T-helper 17 cell (primary cell): Measurements from ENCODE around the gene PRKAG1. TPM values are rescaled to one million over a fixed set of nuclear protein-coding genes. Genes with fewer than 3 reads are reported as not detected.

Source experiments
- ATAC-seq: fragments of 150-1000 bp; cut with Tn5 transposase; 2 replicates; pipeline ENCODE4 v1.10.0; 2021; ENCODE audit warnings: mild to moderate bottlenecking, moderate library complexity
- DNase-seq, 3 donors: peaks; one replicate each; pipeline versions ENCODE4 v3.0.0 to v3.0.0-alpha.2; 2020 to 2021
- H3K9me3 ChIP-seq: one replicate; pipeline ENCODE4 v1.7.0; 2013; ENCODE audit warnings: low read length, mild to moderate bottlenecking; ENCODE audit not compliant: control insufficient read depth, poor library complexity, severe bottlenecking
- H3K27ac Mint-ChIP-seq: one replicate; pipeline ENCODE4 v1.8.0; 2022; ENCODE audit warnings: mild to moderate bottlenecking, moderate library complexity, mixed read lengths
- H3K27me3 Mint-ChIP-seq: one replicate; pipeline ENCODE4 v1.8.0; 2022; ENCODE audit warnings: mixed read lengths
- H3K36me3 Mint-ChIP-seq: one replicate; pipeline ENCODE4 v1.8.0; 2022; ENCODE audit warnings: low read depth, mixed read lengths
- H3K4me1 Mint-ChIP-seq: one replicate; pipeline ENCODE4 v1.8.0; 2022; ENCODE audit warnings: mild to moderate bottlenecking, mixed read lengths
- H3K4me3 Mint-ChIP-seq: one replicate; pipeline ENCODE4 v1.8.0; 2022; ENCODE audit warnings: mild to moderate bottlenecking, moderate library complexity, mixed read lengths
- total RNA-seq, 4 donors: library from RNA in 2 of 4; stranded (reverse) in 2 of 4; gene quantifications; one replicate each; pipeline ENCODE4 v1.2.3 and lab custom pipeline; 2022 to 2026

PRKAG1 gene
- total RNA-seq, 2 donors from 2014 or later = 41.4 to 47.7 TPM

GRCh38 chr12:49055092-49055491 lies 36.5 kb upstream of the PRKAG1 start:
- Mint-ChIP-seq H3K36me3 (peaks cover 21% of the 10 kb centered on the region), H3K27ac (peak overlapping the region; percentile 96), H3K4me1 (peaks cover 58% of the 10 kb centered on the region)

GRCh38 chr12:49054524-49054923 lies 35.9 kb upstream of the PRKAG1 start:
- no peaks in the 10 kb centered on the region for H3K9me3 ChIP-seq
- no peaks in the 10 kb centered on the region for H3K27me3 Mint-ChIP-seq
- peaks cover 58% of the 10 kb centered on the region for H3K4me1 Mint-ChIP-seq
- no peak for ATAC-seq
- no peak for DNase-seq
- H3K27ac Mint-ChIP-seq = peak overlapping the region; percentile 32
- H3K36me3 Mint-ChIP-seq = peaks cover 21% of the 10 kb centered on the region
- H3K4me3 Mint-ChIP-seq = peak overlapping the region; percentile 39

More at GRCh38 chr12:49055092-49055491, 36.5 kb upstream of the PRKAG1 start:
- ATAC-seq (no peak), DNase-seq (no peak)
- peak overlapping the region; percentile 39 for H3K4me3 Mint-ChIP-seq
- no peaks in the 10 kb centered on the region for H3K9me3 ChIP-seq
- no peaks in the 10 kb centered on the region for H3K27me3 Mint-ChIP-seq

- Mint-ChIP-seq H3K4me1 (peaks cover 55% of the 10 kb centered on the region), H3K36me3 (peaks cover 21% of the 10 kb centered on the region)
These were observed 35.5 kb upstream of the PRKAG1 start for GRCh38 chr12:49054096-49054495.

GRCh38 chr12:49052451-49053208 lies 34.1 kb upstream of the PRKAG1 start:
- H3K4me1 Mint-ChIP-seq = peaks cover 41% of the 10 kb centered on the region
- no peak overlapping the region for H3K4me3 Mint-ChIP-seq
- peak overlapping the region; percentile 63 for H3K27ac Mint-ChIP-seq
- peaks cover 21% of the 10 kb centered on the region for H3K36me3 Mint-ChIP-seq
- no peaks in the 10 kb centered on the region for H3K27me3 Mint-ChIP-seq
- DNase-seq (no peak), ATAC-seq (no peak)
- no peaks in the 10 kb centered on the region for H3K9me3 ChIP-seq

More at GRCh38 chr12:49054096-49054495, 35.5 kb upstream of the PRKAG1 start:
- H3K27ac Mint-ChIP-seq = peak overlapping the region; percentile 32
- H3K4me3 Mint-ChIP-seq = no peak overlapping the region
- H3K9me3 ChIP-seq = no peaks in the 10 kb centered on the region
- H3K27me3 Mint-ChIP-seq = no peaks in the 10 kb centered on the region
- DNase-seq (no peak), ATAC-seq (no peak)

GRCh38 chr12:49051777-49052438 lies 33.3 kb upstream of the PRKAG1 start:
- Mint-ChIP-seq H3K27me3 (no peaks in the 10 kb centered on the region), H3K4me1 (peaks cover 34% of the 10 kb centered on the region), H3K27ac (peak overlapping the region; percentile 63), H3K36me3 (peaks cover 21% of the 10 kb centered on the region), H3K4me3 (no peak overlapping the region)
- ATAC-seq = no peak
- H3K9me3 ChIP-seq = no peaks in the 10 kb centered on the region
- no peak for DNase-seq

- ATAC-seq (no peak), DNase-seq (no peak)
- Mint-ChIP-seq H3K4me1 (peaks cover 29% of the 10 kb centered on the region), H3K36me3 (peaks cover 21% of the 10 kb centered on the region), H3K27ac (peak overlapping the region; percentile 63), H3K4me3 (no peak overlapping the region), H3K27me3 (no peaks in the 10 kb centered on the region)
- no peaks in the 10 kb centered on the region for H3K9me3 ChIP-seq
These were observed 32.8 kb upstream of the PRKAG1 start for GRCh38 chr12:49051373-49051764.

- no peak for ATAC-seq
- H3K4me1 Mint-ChIP-seq = peaks cover 22% of the 10 kb centered on the region
- H3K9me3 ChIP-seq = no peaks in the 10 kb centered on the region
- H3K4me3 Mint-ChIP-seq = no peak overlapping the region
- no peak for DNase-seq
- H3K27ac Mint-ChIP-seq = no peak overlapping the region
- peaks cover 19% of the 10 kb centered on the region for H3K36me3 Mint-ChIP-seq
- H3K27me3 Mint-ChIP-seq = no peaks in the 10 kb centered on the region
These were observed 32.2 kb upstream of the PRKAG1 start for GRCh38 chr12:49050507-49051372.

- Mint-ChIP-seq H3K36me3 (peaks cover 18% of the 10 kb centered on the region), H3K4me3 (no peak overlapping the region), H3K27ac (no peak overlapping the region), H3K4me1 (peaks cover 13% of the 10 kb centered on the region), H3K27me3 (no peaks in the 10 kb centered on the region)
- H3K9me3 ChIP-seq = no peaks in the 10 kb centered on the region
- ATAC-seq (no peak), DNase-seq (no peak)
These were observed 31.1 kb upstream of the PRKAG1 start for GRCh38 chr12:49049566-49050224.

- Mint-ChIP-seq H3K27ac (no peak overlapping the region), H3K36me3 (peaks cover 17% of the 10 kb centered on the region), H3K27me3 (no peaks in the 10 kb centered on the region)
These were observed 30.4 kb upstream of the PRKAG1 start for GRCh38 chr12:49048953-49049352.

GRCh38 chr12:49046129-49046895 lies 27.7 kb upstream of the PRKAG1 start:
- H3K9me3 ChIP-seq = no peaks in the 10 kb centered on the region
- Mint-ChIP-seq H3K4me1 (peaks cover 7% of the 10 kb centered on the region), H3K27ac (no peak overlapping the region), H3K27me3 (no peaks in the 10 kb centered on the region), H3K4me3 (no peak overlapping the region), H3K36me3 (peaks cover 13% of the 10 kb centered on the region)
- ATAC-seq = no peak
- DNase-seq = no peak

More at GRCh38 chr12:49048953-49049352, 30.4 kb upstream of the PRKAG1 start:
- ATAC-seq (no peak), DNase-seq (no peak)
- H3K9me3 ChIP-seq = no peaks in the 10 kb centered on the region
- H3K4me1 Mint-ChIP-seq = peaks cover 8% of the 10 kb centered on the region
- no peak overlapping the region for H3K4me3 Mint-ChIP-seq

GRCh38 chr12:49044660-49045059 lies 26.1 kb upstream of the PRKAG1 start:
- H3K27me3 Mint-ChIP-seq = no peaks in the 10 kb centered on the region
- H3K36me3 Mint-ChIP-seq = peaks cover 6% of the 10 kb centered on the region
- H3K4me1 Mint-ChIP-seq = peaks cover 6% of the 10 kb centered on the region
- H3K9me3 ChIP-seq = no peaks in the 10 kb centered on the region
- peak overlapping the region; percentile 53 for H3K27ac Mint-ChIP-seq
- no peak for ATAC-seq
- no peak overlapping the region for H3K4me3 Mint-ChIP-seq
- DNase-seq = no peak

GRCh38 chr12:49043856-49044258 lies 25.3 kb upstream of the PRKAG1 start:
- no peaks in the 10 kb centered on the region for H3K27me3 Mint-ChIP-seq
- peak; percentile 66 to 82 (median 67) for DNase-seq
- peaks cover 7% of the 10 kb centered on the region for H3K4me1 Mint-ChIP-seq
- H3K4me3 Mint-ChIP-seq = no peak overlapping the region
- H3K36me3 Mint-ChIP-seq = peaks cover 7% of the 10 kb centered on the region
- H3K9me3 ChIP-seq = no peaks in the 10 kb centered on the region
- ATAC-seq = peak; percentile 93
- peak overlapping the region; percentile 86 for H3K27ac Mint-ChIP-seq
